K562 (cell line): ENCODE results near the gene LIPH. TPM values are rescaled to one million over a fixed set of nuclear protein-coding genes. Genes with fewer than 3 reads are reported as not detected.

Source experiments
- ATAC-seq: fragments of 200-7000 bp; cut with Tn5 transposase; 3 replicates; pipeline ENCODE4 v1.9.1; 2020; ENCODE audit warnings: moderate library complexity
- BruUV-seq: library from RNA; stranded (reverse); fragments of 400-500 nt; replicated peaks from 2 replicates; lab custom pipeline; 2021; lab: Mats Ljungman, UMichigan
- CTCF ChIA-PET: fragments of 300-600 bp; formaldehyde crosslinking; extraction: SDS; loops from one replicate; lab custom pipeline; 2021; ENCODE audit warnings: low intra/inter-chr PET ratio; lab: Yijun Ruan, JAX
- POLR2A ChIA-PET: fragments of 300-600, 350-650 bp; sonication (Branson Sonifier 250); formaldehyde crosslinking; extraction: SDS; loops from one replicate; lab custom pipeline; 2021; ENCODE audit warnings: antibody characterized with exemption, inconsistent platforms; lab: Yijun Ruan, JAX
- DNase-seq, 4 experiments: peaks; one replicate each; pipeline versions ENCODE4 v3.0.0 to v3.0.0-alpha.2; 2011 to 2018; ENCODE audit warnings: low spot score in 3 of 4, mixed read lengths in 3 of 4; ENCODE audit errors: extremely low read depth in 1 of 4
- FAIRE-seq: peaks from 2 replicates; lab custom pipeline; 2011; peaks lifted over from hg19 to GRCh38; lab: Jason Lieb, UNC
- H2AFZ ChIP-seq: 2 replicates; pipeline ENCODE4 v1.6.0; 2011; ENCODE audit warnings: low read depth, low read length, control low read depth, inconsistent platforms
- H3K27ac ChIP-seq: fragments of 200-600 bp; 3 replicates; pipeline ENCODE4 v1.8.0; 2011; ENCODE audit warnings: low read depth, mild to moderate bottlenecking, control low read depth, inconsistent platforms, low read length, moderate library complexity, mixed read lengths; ENCODE audit errors: extremely low read depth
- H3K27me3 ChIP-seq, 2 experiments: fragments of 300-600 bp in 1 of 2; 2 replicates in 1 of 2; 3 replicates in 1 of 2; pipeline versions ENCODE4 v1.6.0 to v1.8.0; 2011; ENCODE audit warnings: inconsistent platforms in 2 of 2, low read length in 2 of 2, mild to moderate bottlenecking in 1 of 2, mixed read lengths in 1 of 2, moderate library complexity in 1 of 2; ENCODE audit not compliant: control insufficient read depth in 2 of 2, insufficient read depth in 2 of 2
- H3K36me3 ChIP-seq: fragments of 300-600 bp; 3 replicates; pipeline ENCODE4 v1.8.0; 2011; ENCODE audit warnings: mild to moderate bottlenecking, low read length, inconsistent platforms; ENCODE audit not compliant: control insufficient read depth, insufficient read depth
- H3K4me1 ChIP-seq, 2 experiments: fragments of 200-600 bp in 1 of 2; replicated peaks in 1 of 2; 2 replicates in 1 of 2; 3 replicates in 1 of 2; pipeline versions ENCODE4 v1.5.1 to v1.8.0; 2011; ENCODE audit warnings: inconsistent platforms in 2 of 2, low read length in 2 of 2, mild to moderate bottlenecking in 1 of 2, mixed read lengths in 1 of 2, moderate library complexity in 1 of 2; ENCODE audit not compliant: control insufficient read depth in 2 of 2, insufficient read depth in 2 of 2
- H3K4me2 ChIP-seq: 2 replicates; pipeline ENCODE4 v1.6.1; 2011; ENCODE audit warnings: low read length, control low read depth, inconsistent platforms, mixed read lengths; ENCODE audit not compliant: insufficient read depth
- H3K4me3 ChIP-seq: fragments of 200-600 bp; sonication (generic), shearing (Covaris generic); 2 replicates; pipeline ENCODE4 v1.5.1; 2016; ENCODE audit warnings: control low read depth, inconsistent platforms
- H3K79me2 ChIP-seq: fragments of 200-600 bp; 3 replicates; pipeline ENCODE4 v1.8.0; 2011; ENCODE audit warnings: low read length, inconsistent platforms; ENCODE audit not compliant: control insufficient read depth, insufficient read depth
- H3K9ac ChIP-seq, 2 experiments: 2 replicates each; pipeline versions ENCODE4 v1.6.0 to v1.6.1; 2011; ENCODE audit warnings: low read depth in 2 of 2, low read length in 2 of 2, control low read depth in 1 of 2, inconsistent platforms in 1 of 2, mild to moderate bottlenecking in 1 of 2, mixed read lengths in 1 of 2; ENCODE audit not compliant: insufficient read depth in 1 of 2
- H3K9me1 ChIP-seq: one replicate; pipeline ENCODE4 v1.6.0; 2011; ENCODE audit warnings: inconsistent platforms, mild to moderate bottlenecking, low read length, moderate library complexity; ENCODE audit not compliant: control insufficient read depth, insufficient read depth
- H3K9me3 ChIP-seq: replicated peaks from 2 replicates; pipeline ENCODE4 v1.5.1; 2011; ENCODE audit warnings: low read depth, low read length, inconsistent platforms; ENCODE audit not compliant: control insufficient read depth, insufficient read depth
- H4K20me1 ChIP-seq: replicated peaks from 2 replicates; pipeline ENCODE4 v1.6.1; 2011; ENCODE audit warnings: low read length, inconsistent platforms, mixed read lengths; ENCODE audit not compliant: control insufficient read depth, insufficient read depth
- ATF7 ChIP-seq: fragments of 450-650 bp; IDR thresholded peaks from 2 replicates; pipeline ENCODE4 v1.7.1; 2014; ENCODE audit warnings: mild to moderate bottlenecking, moderate library complexity
- BHLHE40 ChIP-seq: IDR thresholded peaks from 2 replicates; pipeline ENCODE4 v1.6.1; 2011; ENCODE audit warnings: low read length, improper control_type of control experiment
- CREM ChIP-seq: IDR thresholded peaks from 2 replicates; pipeline ENCODE4 v1.6.1; 2014; ENCODE audit warnings: antibody characterized with exemption, low read depth
- HNRNPK ChIP-seq: fragments of 200-400 bp; formaldehyde crosslinking; IDR thresholded peaks from one replicate; pipeline ENCODE4 v1.6.1; 2018; ENCODE audit warnings: mild to moderate bottlenecking, low read depth, low read length; ENCODE audit not compliant: poor library complexity, severe bottlenecking
- RBM25 ChIP-seq: fragments of 200-400 bp; formaldehyde crosslinking; IDR thresholded peaks from 2 replicates; pipeline ENCODE4 v1.6.1; 2018; ENCODE audit warnings: low read length, low read depth, moderate library complexity; ENCODE audit not compliant: severe bottlenecking
- ZFX ChIP-seq: sonication (generic); formaldehyde crosslinking; IDR thresholded peaks from 2 replicates; pipeline ENCODE4 v1.8.0; 2022; ENCODE audit warnings: mild to moderate bottlenecking, missing genetic modification reagents, moderate library complexity
- WGBS: fragments of 100-300 bp; shearing (Covaris generic); methylation state at CpG from one replicate; pipeline ENCODE4 v1.1.6; 2016; ENCODE audit warnings: low coverage, mixed read lengths; ENCODE audit not compliant: insufficient coverage; ENCODE audit errors: missing lambda C conversion rate; 5-methylcytosine and 5-hydroxymethylcytosine counted together
- in situ Hi-C: fragments of 300-500 bp; cut with MboI; formaldehyde crosslinking; loops from 4 replicates; pipeline ENCODE4 v1.15.0; 2018; ENCODE audit warnings: inconsistent platforms, mixed read lengths
- intact Hi-C: fragments of 100-400 bp; cut with micrococcal nuclease; formaldehyde crosslinking; loops from 2 replicates; pipeline ENCODE4 v1.14.2; 2022
- polyA plus RNA-seq, 8 experiments: library from polyadenylated mRNA; depleted of rRNA in 4 of 8; stranded (reverse) in 5 of 8; unstranded in 3 of 8; fragments of >200 nt; fragmentation: Nextera tagmentation in 2 of 8; fragmentation: Illumina TruSeq in 1 of 8; extraction: Ambion mirVana in 2 of 8; extraction: Trizol in 1 of 8; gene quantifications; 2 replicates each; pipeline versions ENCODE4 v1.2.1 to v1.2.3, GENCODE V29; 2011 to 2014; ENCODE audit warnings: inconsistent platforms in 1 of 8, missing spikeins in 1 of 8
- total RNA-seq, 7 experiments: library from RNA; depleted of rRNA in 6 of 7; stranded (reverse); fragments of >200 nt in 6 of 7; fragmentation: Illumina TruSeq in 2 of 7; extraction: Trizol in 2 of 7; gene quantifications; 2 replicates each; pipeline versions ENCODE4 v1.2.1 to v1.2.3, GENCODE V29; 2011 to 2021; ENCODE audit warnings: low replicate concordance in 1 of 7
- TF ChIP-seq, protein P1 (sequence below), 2 experiments: fragments of 450-650 bp in 1 of 2; sonication (generic) in 1 of 2; formaldehyde crosslinking in 1 of 2; IDR thresholded peaks in 1 of 2; conservative IDR thresholded peaks in 1 of 2; 2 replicates each; pipeline versions ENCODE4 v1.6.1 to v1.8.1; 2016 to 2023; ENCODE audit warnings: mild to moderate bottlenecking in 2 of 2, moderate library complexity in 2 of 2, inconsistent platforms in 1 of 2, missing genetic modification reagents in 1 of 2

Gene LIPH
- total and polyA plus RNA-seq, 9 of the 15 experiments (the other 6 are each of a cell fraction or from before 2014, with no cell fraction given): 0.73 to 1.8 (median 1.3) TPM

DNA sequence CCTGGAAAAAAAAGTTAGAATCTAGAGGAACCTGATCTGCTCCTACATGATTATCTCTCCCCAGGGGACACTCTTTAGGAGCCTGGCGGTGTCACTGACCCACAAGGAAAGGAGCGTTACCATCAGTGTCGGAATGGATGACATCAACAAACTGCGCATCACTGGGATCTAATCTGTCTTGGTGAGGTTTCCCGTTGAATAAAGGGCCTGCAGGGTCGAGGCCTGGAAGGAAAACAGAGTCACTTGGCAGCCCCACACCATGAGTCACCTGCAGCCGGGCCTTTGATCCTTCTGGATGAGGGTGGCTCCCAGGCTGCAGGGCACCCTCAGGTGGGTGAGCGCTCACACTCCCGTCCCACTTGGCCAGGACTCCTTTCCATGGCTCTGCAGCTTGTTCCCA lies 25.0 kb downstream of the LIPH start:
- Histone ChIP-seq H3K9me3 (no peaks in the 10 kb centered on the region), H3K27ac (no peak overlapping the region), H3K9me1 (no peaks in the 10 kb centered on the region), H3K27me3 (no peaks in the 10 kb centered on the region), H4K20me1 (no peaks in the 10 kb centered on the region), H3K4me1 (peaks cover 0 to 5% of the 10 kb centered on the region in 2 experiments; a peak in 1 of 5 replicates), H3K9ac (peak overlapping the region in 1 of 2 experiments; percentile 36; a peak in 1 of 4 replicates), H2AFZ (no peak overlapping the region), H3K4me3 (no peak overlapping the region), H3K79me2 (no peaks in the 10 kb centered on the region), H3K4me2 (0 out of 2 replicates have a peak overlapping the region, but pooled peaks have one; percentile 1), H3K36me3 (no peaks in the 10 kb centered on the region)
- intact Hi-C loops: no loop called here
- ChIA-PET CTCF (interaction anchor here (0.6 kb wide), 1 partner anchor 31 kb away, joined by 3 read pairs; no protein-coding TSS in a partner anchor), POLR2A (no interaction called here)
- WGBS: 35% methylated on average over 9 of the region's 9 CpGs
- in situ Hi-C loops: no loop called here
- ATAC-seq (peak; percentile 51), DNase-seq (no peak), FAIRE-seq (no peak)
- BruUV-seq: no TSS peak
- TF ChIP-seq HNRNPK: no peak
- peak; percentile 75 for TF ChIP-seq CREM
- no peak for TF ChIP-seq RBM25
- peak; percentile 34; the same call in 1 of the 2 replicates for TF ChIP-seq ZFX (CRISPR knock-in tag)
- TF ChIP-seq, protein P1, sequence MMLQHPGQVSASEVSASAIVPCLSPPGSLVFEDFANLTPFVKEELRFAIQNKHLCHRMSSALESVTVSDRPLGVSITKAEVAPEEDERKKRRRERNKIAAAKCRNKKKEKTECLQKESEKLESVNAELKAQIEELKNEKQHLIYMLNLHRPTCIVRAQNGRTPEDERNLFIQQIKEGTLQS (IDR thresholded peaks at IDR 0.05): peak; percentile 34; the same call in 1 of the 2 replicates
- TF ChIP-seq, protein P1 (CRISPR knock-in tag; conservative IDR thresholded peaks at IDR 0.05): no peak
- TF ChIP-seq BHLHE40: no peak
- TF ChIP-seq ATF7: peak; percentile 32; the same call in 1 of the 2 replicates
